Astrocyte (in vitro differentiated cells and primary cell): ENCODE measurements around the gene ROGDI. TPM values are rescaled to one million over a fixed set of nuclear protein-coding genes. Genes with fewer than 3 reads are reported as not detected.

Experiments used
- DNase-seq: peaks from one replicate; pipeline ENCODE4 v3.0.0-alpha.2; 2010; ENCODE audit warnings: low read depth
- FAIRE-seq: peaks from 2 replicates; lab custom pipeline; 2011; peaks lifted over from hg19 to GRCh38; lab: Jason Lieb, UNC
- H2AFZ ChIP-seq: 2 replicates; pipeline ENCODE4 v1.6.0; 2012; ENCODE audit warnings: low read depth, low read length, inconsistent platforms
- H3K27ac ChIP-seq: 2 replicates; pipeline ENCODE4 v1.5.1; 2011; ENCODE audit warnings: low read depth, low read length, inconsistent platforms
- H3K27me3 ChIP-seq: 2 replicates; pipeline ENCODE4 v1.6.0; 2011; ENCODE audit warnings: low read length, inconsistent platforms; ENCODE audit not compliant: insufficient read depth
- H3K36me3 ChIP-seq: 2 replicates; pipeline ENCODE4 v1.5.1; 2011; ENCODE audit warnings: low read length, inconsistent platforms; ENCODE audit not compliant: insufficient read depth
- H3K4me1 ChIP-seq: 2 replicates; pipeline ENCODE4 v1.5.1; 2011; ENCODE audit warnings: low read length, inconsistent platforms; ENCODE audit not compliant: insufficient read depth
- H3K4me2 ChIP-seq: 2 replicates; pipeline ENCODE4 v1.6.0; 2012; ENCODE audit warnings: low read length, inconsistent platforms
- H3K4me3 ChIP-seq: 2 replicates; pipeline ENCODE4 v1.5.1; 2011; ENCODE audit warnings: low read depth, mild to moderate bottlenecking, low read length, inconsistent platforms; ENCODE audit not compliant: insufficient read depth
- H3K79me2 ChIP-seq: 2 replicates; pipeline ENCODE4 v1.6.0; 2012; ENCODE audit warnings: mild to moderate bottlenecking, low read length, inconsistent platforms; ENCODE audit not compliant: insufficient read depth
- H3K9ac ChIP-seq: 2 replicates; pipeline ENCODE4 v1.6.0; 2012; ENCODE audit warnings: mild to moderate bottlenecking, low read length, inconsistent platforms
- H3K9me3 ChIP-seq: 2 replicates; pipeline ENCODE4 v1.5.1; 2012; ENCODE audit warnings: low read depth, mild to moderate bottlenecking, low read length, inconsistent platforms; ENCODE audit not compliant: insufficient read depth
- H4K20me1 ChIP-seq: 2 replicates; pipeline ENCODE4 v1.6.0; 2012; ENCODE audit warnings: low read length, inconsistent platforms; ENCODE audit not compliant: insufficient read depth
- H3K27ac Mint-ChIP-seq: one replicate; pipeline ENCODE4 v1.8.0; 2021; ENCODE audit warnings: mild to moderate bottlenecking, mixed read lengths; ENCODE audit not compliant: unreplicated experiment
- H3K27me3 Mint-ChIP-seq: one replicate; pipeline ENCODE4 v1.8.0; 2021; ENCODE audit warnings: low read depth, mixed read lengths; ENCODE audit not compliant: unreplicated experiment
- H3K36me3 Mint-ChIP-seq: one replicate; pipeline ENCODE4 v1.8.0; 2021; ENCODE audit warnings: low read depth, mixed read lengths; ENCODE audit not compliant: unreplicated experiment
- H3K4me1 Mint-ChIP-seq: one replicate; pipeline ENCODE4 v1.8.0; 2021; ENCODE audit warnings: low read depth, mixed read lengths; ENCODE audit not compliant: unreplicated experiment
- H3K4me3 Mint-ChIP-seq: one replicate; pipeline ENCODE4 v1.8.0; 2021; ENCODE audit warnings: mild to moderate bottlenecking, moderate library complexity, mixed read lengths; ENCODE audit not compliant: unreplicated experiment
- H3K9me3 Mint-ChIP-seq: one replicate; pipeline ENCODE4 v1.8.0; 2021; ENCODE audit warnings: mild to moderate bottlenecking, mixed read lengths; ENCODE audit not compliant: unreplicated experiment
- EZH2 ChIP-seq: IDR thresholded peaks from 2 replicates; pipeline ENCODE4 v1.6.1; 2012; ENCODE audit warnings: mild to moderate bottlenecking, low read length, inconsistent platforms; ENCODE audit not compliant: insufficient read depth
- total RNA-seq: library from RNA; stranded (reverse); gene quantifications from 2 replicates; pipeline ENCODE4 v1.2.1, GENCODE V29; 2021
- TF ChIP-seq, protein P1 (sequence below): IDR thresholded peaks from 2 replicates; pipeline ENCODE4 v1.5.1; 2011; ENCODE audit warnings: low read depth, mild to moderate bottlenecking, inconsistent platforms, low read length, moderate library complexity; ENCODE audit not compliant: insufficient read depth

Gene ROGDI
- total RNA-seq, 1 donor from 2014 or later: 33.6 TPM

DNA sequence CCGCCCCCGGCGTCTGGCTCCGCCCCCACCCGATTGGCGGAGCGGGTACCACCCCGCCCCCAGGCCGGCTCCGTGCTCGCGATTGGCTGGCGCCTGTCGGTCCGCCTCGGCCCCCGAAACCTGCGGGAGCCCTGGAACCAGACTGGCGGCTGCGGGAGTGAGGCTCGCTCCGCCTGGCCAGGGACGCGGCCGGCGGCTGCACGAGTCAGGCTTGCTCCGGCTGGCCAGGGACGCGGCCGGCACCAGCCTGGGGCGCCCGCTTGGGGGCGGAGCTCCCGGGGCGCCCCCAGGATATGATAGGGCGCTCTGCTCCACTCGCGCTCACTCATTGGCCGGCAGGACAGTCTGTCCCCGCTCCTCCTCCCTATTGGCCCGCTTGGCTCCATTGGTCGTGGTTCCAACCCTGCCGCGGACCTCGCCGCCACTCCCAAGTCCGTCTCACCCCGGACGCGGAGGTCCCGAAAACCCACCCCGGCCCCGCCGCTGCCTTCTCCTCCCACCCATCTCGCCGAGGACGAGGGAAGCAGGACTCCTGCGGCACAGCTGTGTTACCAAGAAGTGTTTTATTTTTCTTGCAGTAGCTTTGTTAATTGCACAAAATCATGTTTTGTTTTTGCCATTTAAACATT, 340 bp upstream of the ROGDI start:
- Histone ChIP-seq H3K4me3 (peak overlapping the region; percentile 71), H3K9me3 (no peaks in the 10 kb centered on the region), H3K79me2 (no peaks in the 10 kb centered on the region), H3K4me2 (peak overlapping the region; percentile 96), H4K20me1 (peaks cover 16% of the 10 kb centered on the region), H3K27me3 (no peaks in the 10 kb centered on the region), H3K36me3 (peaks cover 13% of the 10 kb centered on the region), H3K27ac (peak overlapping the region; percentile 66), H3K4me1 (peaks cover 10% of the 10 kb centered on the region), H3K9ac (peak overlapping the region; percentile 76), H2AFZ (peak overlapping the region; percentile 86)
- TF ChIP-seq, protein P1, sequence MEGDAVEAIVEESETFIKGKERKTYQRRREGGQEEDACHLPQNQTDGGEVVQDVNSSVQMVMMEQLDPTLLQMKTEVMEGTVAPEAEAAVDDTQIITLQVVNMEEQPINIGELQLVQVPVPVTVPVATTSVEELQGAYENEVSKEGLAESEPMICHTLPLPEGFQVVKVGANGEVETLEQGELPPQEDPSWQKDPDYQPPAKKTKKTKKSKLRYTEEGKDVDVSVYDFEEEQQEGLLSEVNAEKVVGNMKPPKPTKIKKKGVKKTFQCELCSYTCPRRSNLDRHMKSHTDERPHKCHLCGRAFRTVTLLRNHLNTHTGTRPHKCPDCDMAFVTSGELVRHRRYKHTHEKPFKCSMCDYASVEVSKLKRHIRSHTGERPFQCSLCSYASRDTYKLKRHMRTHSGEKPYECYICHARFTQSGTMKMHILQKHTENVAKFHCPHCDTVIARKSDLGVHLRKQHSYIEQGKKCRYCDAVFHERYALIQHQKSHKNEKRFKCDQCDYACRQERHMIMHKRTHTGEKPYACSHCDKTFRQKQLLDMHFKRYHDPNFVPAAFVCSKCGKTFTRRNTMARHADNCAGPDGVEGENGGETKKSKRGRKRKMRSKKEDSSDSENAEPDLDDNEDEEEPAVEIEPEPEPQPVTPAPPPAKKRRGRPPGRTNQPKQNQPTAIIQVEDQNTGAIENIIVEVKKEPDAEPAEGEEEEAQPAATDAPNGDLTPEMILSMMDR: no peak
- TF ChIP-seq EZH2: no peak
- H3K27ac Mint-ChIP-seq: peak overlapping the region; percentile 91
- peak; percentile 84 for DNase-seq
- peak overlapping the region; percentile 89 for H3K4me3 Mint-ChIP-seq
- H3K27me3 Mint-ChIP-seq: no peaks in the 10 kb centered on the region
- H3K36me3 Mint-ChIP-seq: peaks cover 7% of the 10 kb centered on the region
- no peak for FAIRE-seq
- H3K4me1 Mint-ChIP-seq: peaks cover 17% of the 10 kb centered on the region
- no peaks in the 10 kb centered on the region for H3K9me3 Mint-ChIP-seq

DNA sequence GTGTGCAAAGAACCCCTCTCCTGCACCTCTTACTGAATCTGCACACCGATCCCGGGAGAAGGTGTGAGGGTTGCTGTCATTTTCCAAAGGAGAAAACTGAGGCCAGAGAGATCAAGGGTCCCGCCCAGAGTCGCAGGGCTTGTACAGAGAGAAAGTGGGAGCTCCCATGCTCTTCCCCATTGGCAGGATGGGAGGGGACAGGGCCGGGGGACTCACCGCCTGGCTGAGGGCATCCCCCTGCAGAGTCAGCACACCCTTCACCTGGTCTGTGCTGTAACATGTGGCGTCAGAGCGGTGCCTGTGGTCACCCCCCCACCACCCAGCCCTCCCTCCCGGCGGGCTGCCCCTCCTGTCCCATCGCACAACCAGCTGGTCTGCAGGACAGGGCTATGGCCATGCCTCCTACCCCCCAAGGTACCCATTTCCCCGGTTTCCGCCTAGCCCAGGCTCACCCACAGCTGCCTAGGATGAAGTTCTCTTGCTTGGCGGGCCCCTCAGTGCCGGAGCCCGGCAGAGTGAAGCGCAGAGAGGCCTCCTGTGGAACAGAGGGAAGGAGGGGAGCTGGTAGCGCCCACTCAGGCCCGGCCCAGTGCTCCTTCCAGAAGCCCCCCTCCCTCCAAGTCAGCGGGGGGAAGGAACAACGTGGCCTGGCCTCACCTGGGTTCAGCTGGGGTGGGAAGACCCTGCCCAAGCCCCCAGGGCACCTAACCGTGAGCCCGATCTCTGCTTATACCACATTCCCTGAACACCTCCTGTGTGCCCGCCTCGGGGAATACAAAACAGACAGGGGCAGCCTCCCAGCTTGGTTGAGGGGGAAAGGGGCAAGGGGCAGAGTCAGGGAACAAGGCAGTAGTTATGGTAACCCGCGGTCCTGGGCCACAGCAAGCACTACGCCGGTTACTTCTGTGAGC, 1.1 kb downstream of the ROGDI start:
- no peaks in the 10 kb centered on the region for H3K9me3 Mint-ChIP-seq
- no peak for FAIRE-seq
- H2AFZ ChIP-seq: peak overlapping the region; percentile 86

More for the DNA sequence above, 1.1 kb downstream of the ROGDI start:
- Histone ChIP-seq H3K9ac (peak overlapping the region; percentile 76), H4K20me1 (peaks cover 16% of the 10 kb centered on the region), H3K79me2 (no peaks in the 10 kb centered on the region), H3K9me3 (no peaks in the 10 kb centered on the region), H3K27me3 (no peaks in the 10 kb centered on the region), H3K27ac (no peak overlapping the region), H3K4me3 (peak overlapping the region; percentile 71), H3K36me3 (peaks cover 6% of the 10 kb centered on the region), H3K4me2 (peak overlapping the region; percentile 96), H3K4me1 (peaks cover 10% of the 10 kb centered on the region)
- Mint-ChIP-seq H3K4me1 (peaks cover 17% of the 10 kb centered on the region), H3K27me3 (no peaks in the 10 kb centered on the region), H3K36me3 (peaks cover 10% of the 10 kb centered on the region), H3K27ac (peak overlapping the region; percentile 34), H3K4me3 (peak overlapping the region; percentile 85)
- no peak for DNase-seq
- TF ChIP-seq EZH2: no peak
- TF ChIP-seq, protein P1: no peak
